Left ventricle myocardium superior (tissue), 1 donor: Measurements from ENCODE around the gene POU3F2. TPM values are rescaled to one million over a fixed set of nuclear protein-coding genes. Genes with fewer than 3 reads are reported as not detected.

ENCODE experiments used
- ATAC-seq: fragments of 200-7000 bp; cut with Tn5 transposase; one replicate; pipeline ENCODE4 v1.9.1; 2020; ENCODE audit warnings: mild to moderate bottlenecking, moderate library complexity
- DNase-seq: peaks from one replicate; pipeline ENCODE4 v3.0.0-alpha.2; 2020
- intact Hi-C: fragments of 100-400 bp; cut with micrococcal nuclease; formaldehyde crosslinking; loops from one replicate; pipeline ENCODE4 v1.11.0; 2022
- total RNA-seq: library from RNA; stranded (reverse); fragmentation: NEBNext Ultra II Directional; extraction: Animal tissue kit (Norgen Biotek cat#: 25700); gene quantifications from one replicate; pipeline ENCODE4 v1.2.1, GENCODE V29; 2021
- donor health status: DM: no; HTN: yes; CAD: no; lungs with severe emphysema.

POU3F2 gene
- total RNA-seq, 1 donor from 2014 or later = not detected

DNA sequence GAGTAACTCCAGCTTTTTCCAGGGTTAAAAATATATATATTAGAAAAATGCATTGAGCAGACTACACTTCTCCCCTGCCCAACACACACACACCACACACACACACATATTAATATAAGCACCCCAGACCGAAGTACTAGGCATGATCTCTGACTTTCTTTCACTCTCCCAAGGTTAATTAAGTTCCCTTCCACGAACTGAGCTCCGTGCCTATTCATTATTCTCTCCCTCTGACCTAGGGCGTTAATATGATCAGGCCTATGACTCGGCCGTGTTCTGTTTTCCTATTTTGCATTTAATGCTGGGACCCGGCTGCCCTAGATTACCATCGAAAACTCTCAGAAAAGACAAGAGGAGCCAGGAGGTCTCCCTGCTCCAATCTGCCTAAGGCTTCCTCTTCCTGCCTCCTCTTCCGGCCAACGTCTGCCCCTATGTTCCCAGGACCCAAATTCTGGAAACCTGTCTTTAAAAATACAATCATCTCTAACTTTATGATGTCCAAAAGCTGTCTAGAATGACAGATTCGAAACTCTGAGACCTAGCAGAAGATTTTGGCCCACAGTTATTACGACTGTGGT lies 6.1 kb upstream of the POU3F2 start:
- ATAC-seq (no peak), DNase-seq (no peak)
- intact Hi-C loops = no loop called here

DNA sequence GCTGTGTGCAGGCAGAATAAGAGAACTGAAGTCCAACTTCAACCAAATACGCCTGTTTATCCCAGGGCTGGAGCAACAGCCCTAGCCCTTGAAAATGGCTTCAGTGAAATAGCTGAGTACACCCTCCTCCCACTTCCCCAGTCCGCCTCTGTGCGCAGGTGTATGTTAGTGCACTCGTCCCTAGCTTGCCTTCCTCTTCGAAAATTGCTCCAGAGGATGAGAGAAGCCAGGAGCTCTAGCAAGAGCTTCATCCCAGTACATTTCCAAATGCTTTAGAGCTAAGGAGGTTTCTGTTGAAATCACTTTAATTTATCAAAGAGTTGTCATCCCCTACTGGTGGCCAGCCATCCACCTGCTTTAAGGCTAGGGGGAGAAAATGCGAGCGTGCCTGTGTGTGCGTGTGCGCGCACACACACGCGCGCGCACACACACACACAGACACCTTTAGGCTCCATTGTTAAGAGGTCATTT lies 5.4 kb upstream of the POU3F2 start:
- no peak for DNase-seq
- no peak for ATAC-seq
- intact Hi-C loops = no loop called here

DNA sequence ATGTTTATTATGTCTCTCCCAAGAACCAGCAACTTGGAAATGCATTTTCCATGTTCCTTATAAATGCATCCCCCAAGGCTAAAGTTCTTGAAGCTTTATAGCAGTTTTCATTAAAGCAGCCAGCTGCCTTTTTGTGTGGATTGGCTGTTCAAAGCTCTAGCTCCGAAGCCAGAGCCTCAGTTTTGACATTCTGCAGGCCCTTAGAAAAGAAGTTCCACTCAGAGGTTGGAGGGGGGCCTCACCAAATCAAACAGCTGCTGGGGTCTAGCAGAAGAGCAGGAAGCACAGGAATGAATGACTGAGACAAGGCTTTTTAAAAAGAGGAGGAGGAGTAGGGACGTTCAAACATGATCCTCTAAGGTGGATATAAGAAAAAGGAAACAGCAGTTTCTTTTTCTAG lies 4.2 kb upstream of the POU3F2 start:
- DNase-seq (no peak), ATAC-seq (no peak)
- intact Hi-C loops = no loop called here

GRCh38 chr6:98831057-98831958 lies 3.1 kb upstream of the POU3F2 start:
- ATAC-seq (no peak), DNase-seq (no peak)
- intact Hi-C loops = no loop called here

DNA sequence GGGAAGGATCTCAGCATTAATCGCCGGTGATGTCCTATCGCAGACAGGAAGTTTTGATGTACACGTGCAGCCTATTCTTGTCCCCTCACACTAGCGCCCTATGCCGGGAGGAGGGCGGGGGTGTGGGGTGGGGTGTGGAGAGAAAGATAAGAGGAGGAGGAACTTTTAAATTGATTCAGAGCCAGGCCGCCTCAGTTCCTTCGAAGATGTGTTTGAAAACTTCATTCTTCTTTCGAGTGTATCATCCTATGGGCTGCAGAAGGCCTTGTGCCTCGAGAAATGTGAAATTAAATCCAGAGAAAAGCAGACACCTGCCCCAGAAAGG lies 2.5 kb upstream of the POU3F2 start:
- intact Hi-C loops = no loop called here
- DNase-seq (no peak), ATAC-seq (no peak)

GRCh38 chr6:98832284-98833056 lies 1.9 kb upstream of the POU3F2 start:
- peak; percentile 35 for DNase-seq
- peak; percentile 10 for ATAC-seq
- intact Hi-C loops = no loop called here

- ATAC-seq (peak; percentile 84), DNase-seq (peak; percentile 63)
- intact Hi-C loops = no loop called here
Measured at GRCh38 chr6:98833057-98833306, 1.4 kb upstream of the POU3F2 start.

- intact Hi-C loops = no loop called here
- DNase-seq (no peak), ATAC-seq (peak; percentile 54)
Measured at GRCh38 chr6:98833307-98834059, 891 bp upstream of the POU3F2 start.

DNA sequence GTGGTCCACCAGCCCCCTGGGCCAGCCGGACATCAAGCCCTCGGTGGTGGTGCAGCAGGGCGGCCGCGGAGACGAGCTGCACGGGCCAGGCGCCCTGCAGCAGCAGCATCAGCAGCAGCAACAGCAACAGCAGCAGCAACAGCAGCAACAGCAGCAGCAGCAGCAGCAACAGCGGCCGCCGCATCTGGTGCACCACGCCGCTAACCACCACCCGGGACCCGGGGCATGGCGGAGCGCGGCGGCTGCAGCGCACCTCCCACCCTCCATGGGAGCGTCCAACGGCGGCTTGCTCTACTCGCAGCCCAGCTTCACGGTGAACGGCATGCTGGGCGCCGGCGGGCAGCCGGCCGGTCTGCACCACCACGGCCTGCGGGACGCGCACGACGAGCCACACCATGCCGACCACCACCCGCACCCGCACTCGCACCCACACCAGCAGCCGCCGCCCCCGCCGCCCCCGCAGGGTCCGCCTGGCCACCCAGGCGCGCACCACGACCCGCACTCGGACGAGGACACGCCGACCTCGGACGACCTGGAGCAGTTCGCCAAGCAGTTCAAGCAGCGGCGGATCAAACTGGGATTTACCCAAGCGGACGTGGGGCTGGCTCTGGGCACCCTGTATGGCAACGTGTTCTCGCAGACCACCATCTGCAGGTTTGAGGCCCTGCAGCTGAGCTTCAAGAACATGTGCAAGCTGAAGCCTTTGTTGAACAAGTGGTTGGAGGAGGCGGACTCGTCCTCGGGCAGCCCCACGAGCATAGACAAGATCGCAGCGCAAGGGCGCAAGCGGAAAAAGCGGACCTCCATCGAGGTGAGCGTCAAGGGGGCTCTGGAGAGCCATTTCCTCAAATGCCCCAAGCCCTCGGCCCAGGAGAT lies 1.0 kb downstream of the POU3F2 start:
- DNase-seq (no peak), ATAC-seq (no peak)
- intact Hi-C loops = no loop called here

DNA sequence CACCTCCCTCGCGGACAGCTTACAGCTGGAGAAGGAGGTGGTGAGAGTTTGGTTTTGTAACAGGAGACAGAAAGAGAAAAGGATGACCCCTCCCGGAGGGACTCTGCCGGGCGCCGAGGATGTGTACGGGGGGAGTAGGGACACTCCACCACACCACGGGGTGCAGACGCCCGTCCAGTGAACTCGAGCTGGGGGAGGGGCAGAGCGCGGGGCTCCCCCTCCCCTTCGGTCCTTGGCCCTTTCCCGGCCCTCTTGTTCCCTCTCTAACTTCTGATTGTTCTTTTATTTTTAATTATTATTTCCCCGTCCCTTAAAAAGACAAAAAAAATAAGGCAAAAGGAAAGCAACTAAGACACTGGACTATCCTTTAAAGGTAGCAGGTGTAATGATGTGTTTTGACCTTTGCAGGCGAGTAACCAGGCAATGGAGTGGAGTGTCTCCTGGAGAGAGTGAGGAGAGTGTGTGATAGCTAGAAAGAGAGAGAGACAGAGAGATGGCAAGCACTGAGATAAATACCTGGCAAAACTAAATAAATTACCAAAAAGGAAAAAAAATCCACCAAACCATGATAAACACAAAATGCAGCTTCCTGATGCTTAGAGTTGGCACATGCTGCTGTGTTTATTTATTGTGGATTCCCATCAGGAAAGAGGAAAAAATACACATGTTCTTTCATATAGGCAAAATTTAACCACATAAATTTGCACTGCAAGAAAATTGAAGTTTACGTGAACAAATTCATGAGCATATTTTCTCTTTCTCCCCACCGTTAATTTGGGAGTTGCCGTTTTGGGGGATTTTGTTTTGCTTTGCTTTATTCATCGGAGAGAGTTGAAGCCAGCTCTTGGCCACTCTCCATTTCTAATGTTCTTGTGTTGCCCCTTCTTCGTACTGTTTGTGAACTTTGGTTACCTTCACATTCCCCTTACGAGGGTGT lies 1.9 kb downstream of the POU3F2 start:
- DNase-seq (no peak), ATAC-seq (no peak)
- intact Hi-C loops = no loop called here

GRCh38 chr6:98836962-98837944 lies 2.9 kb downstream of the POU3F2 start:
- no peak for ATAC-seq
- intact Hi-C loops = no loop called here
- no peak for DNase-seq

DNA sequence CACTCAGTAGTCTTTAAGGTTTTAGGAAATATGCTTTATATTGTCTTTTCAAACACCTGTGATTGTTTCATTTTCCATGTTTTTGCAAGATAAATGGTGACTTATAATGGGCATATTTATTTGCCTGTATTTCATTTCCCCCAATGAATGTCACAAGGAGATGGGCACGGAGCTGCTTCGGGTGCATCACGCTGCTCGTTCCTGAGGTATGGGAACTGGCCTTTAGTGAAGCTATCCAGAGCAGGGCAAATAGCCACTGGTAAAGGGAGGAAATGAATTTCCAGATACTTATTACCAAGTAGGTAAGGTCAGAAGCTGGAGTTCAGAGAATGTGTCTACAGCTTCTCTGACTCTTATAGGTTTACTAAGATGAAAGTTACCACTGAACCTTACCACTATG lies 3.7 kb downstream of the POU3F2 start:
- ATAC-seq = no peak
- DNase-seq = no peak
- intact Hi-C loops = no loop called here

- intact Hi-C loops = no loop called here
- ATAC-seq (no peak), DNase-seq (no peak)
Measured at GRCh38 chr6:98838975-98839374, 4.6 kb downstream of the POU3F2 start.

- ATAC-seq (no peak), DNase-seq (no peak)
- intact Hi-C loops = no loop called here
Measured at GRCh38 chr6:98839781-98840361, 5.5 kb downstream of the POU3F2 start.

GRCh38 chr6:98840385-98840784 lies 6.0 kb downstream of the POU3F2 start:
- intact Hi-C loops = no loop called here
- DNase-seq (no peak), ATAC-seq (no peak)

DNA sequence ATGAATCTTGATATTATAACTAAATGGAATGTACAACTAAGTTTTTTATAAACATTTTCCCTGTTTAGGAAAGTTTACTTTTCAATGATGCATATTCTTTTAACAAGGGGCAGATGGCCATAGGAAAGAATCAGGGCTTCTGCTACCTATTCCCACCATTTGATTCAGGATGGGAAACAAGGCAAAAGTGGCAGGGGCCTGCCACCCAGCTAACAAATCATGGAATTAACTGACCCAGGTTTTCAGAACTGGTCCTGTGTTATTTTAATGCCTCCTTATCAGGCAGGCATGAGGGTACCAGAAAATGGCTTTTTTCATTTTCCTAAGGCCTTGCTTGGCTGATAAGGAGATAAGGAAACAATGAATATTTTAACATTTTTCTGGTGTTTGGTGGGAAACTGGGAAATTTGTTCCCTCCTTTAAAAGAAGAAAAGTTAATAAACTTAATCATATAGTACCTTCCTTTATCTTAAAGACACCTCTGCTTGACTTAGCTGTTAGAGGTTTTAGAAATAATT lies 6.7 kb downstream of the POU3F2 start:
- ATAC-seq (no peak), DNase-seq (no peak)
- intact Hi-C loops = no loop called here
